Activated naive CD4-positive, alpha-beta T cell (primary cell): Measurements from ENCODE around the gene ASIC2.
"Not testable (repeated sequence)": the region's sequence is repeated elsewhere in the genome, so short reads cannot be mapped to it uniquely, and the experiment has no call there.

Experiments
- DNase-seq, 4 experiments: peaks; one replicate each; lab custom pipeline; 2025; lab: John Stamatoyannopoulos, UW

ASIC2 gene

DNA sequence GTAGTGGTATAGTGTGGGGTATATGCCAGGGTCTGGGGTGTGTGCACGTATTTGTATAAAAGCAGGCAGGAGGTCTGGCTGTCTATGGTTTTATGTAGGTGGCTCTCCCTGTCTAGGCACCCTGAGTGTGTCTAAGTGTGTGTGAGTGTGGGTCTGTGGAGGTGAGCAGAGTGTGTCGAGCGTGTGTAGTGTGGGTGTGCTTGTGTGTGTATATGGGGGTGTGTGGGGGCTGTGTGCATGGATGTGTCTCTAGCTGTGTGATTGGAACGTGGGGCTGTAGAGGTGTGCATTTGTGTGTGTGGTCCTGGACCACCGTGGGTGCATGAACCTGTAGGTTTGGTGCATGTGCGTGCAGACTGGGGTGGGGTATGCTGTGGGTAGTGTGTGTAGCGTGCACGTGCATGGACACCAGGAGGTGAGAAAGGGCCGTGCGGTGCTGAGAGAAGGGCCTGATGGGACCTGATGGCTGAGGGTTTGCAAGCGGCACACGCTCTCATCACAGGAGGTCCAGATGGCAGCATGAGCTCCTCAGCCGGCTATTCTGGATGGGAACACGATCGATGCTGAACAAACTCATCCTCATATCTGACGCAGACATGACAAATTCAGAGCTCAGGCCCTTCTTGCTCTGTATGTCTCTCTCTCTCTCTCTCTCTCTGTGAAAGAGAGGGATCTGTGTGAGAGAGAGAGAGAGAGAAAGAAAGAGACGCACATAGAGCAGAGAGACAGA, 273.8 kb downstream of the ASIC2 start:
- no peak for DNase-seq

DNA sequence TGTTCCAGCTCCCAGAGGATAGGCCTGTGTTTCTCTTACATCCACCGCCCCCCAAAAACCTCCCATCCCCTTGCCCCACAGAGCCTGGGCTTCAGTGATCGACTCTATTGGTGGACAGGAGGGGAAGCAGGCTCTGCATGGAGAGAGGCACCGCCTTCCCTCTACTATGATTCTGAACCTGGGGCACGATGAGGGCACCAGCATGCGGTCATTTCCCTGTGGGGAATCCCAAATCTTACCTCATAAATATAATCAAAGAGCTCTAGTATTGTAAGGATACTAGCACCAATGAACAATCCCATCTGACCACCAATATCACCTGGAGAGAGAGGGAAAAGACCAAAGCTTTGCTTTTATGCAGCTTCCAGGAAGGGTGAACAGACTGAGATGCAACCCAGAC, 275.7 kb downstream of the ASIC2 start:
- DNase-seq = no peak

DNA sequence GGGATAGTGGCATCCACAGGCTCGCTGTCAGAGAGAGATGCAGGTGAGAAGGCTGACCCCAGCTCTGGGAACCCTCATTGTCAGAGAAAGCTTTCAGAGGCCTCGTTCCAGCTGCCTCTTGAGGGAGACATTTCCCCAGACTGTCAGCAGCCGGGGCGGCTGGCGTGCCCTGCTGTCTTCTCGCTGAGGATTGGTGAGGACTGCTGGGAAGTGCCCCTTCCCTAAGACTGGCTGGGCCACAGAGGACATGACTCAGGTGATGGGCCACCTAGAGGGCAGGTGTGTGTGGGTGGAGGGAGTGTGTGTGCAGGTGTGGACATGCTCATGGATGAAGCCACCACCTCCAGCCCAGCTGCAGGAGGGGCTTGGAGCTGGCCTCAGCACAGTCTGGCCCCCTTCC, 276.2 kb downstream of the ASIC2 start:
- no peak for DNase-seq

DNA sequence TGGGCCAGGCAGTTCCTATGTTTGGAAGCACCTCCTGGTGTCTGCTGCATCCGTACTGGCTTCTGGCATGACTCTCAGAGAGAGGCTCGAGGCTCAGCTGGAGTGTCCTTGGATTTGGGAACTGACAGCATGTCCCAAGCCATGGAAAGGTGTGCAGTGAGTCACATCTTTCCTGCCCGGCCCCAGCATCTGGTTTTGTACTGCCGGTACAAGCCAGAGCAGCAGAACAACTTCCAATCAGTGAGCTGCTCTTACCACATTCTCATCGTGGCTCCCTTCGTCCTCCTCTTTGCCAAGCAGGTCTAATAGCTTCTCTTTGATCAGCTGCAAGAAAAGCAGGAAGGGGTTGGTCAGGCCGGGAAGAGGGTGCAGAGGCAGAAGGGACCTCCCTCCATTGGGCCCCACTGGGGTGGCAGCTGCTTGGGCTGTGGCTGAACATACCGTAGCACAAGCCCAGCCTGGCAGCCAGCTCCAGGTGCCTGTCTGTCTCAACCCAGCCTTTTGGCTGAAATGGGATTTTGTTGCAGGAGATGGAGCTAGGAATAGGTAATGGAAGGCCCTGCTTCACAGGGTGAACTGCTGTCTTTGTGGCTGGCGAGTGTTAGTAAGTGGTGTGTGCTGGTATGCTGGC, 277.3 kb downstream of the ASIC2 start:
- no peak for DNase-seq

DNA sequence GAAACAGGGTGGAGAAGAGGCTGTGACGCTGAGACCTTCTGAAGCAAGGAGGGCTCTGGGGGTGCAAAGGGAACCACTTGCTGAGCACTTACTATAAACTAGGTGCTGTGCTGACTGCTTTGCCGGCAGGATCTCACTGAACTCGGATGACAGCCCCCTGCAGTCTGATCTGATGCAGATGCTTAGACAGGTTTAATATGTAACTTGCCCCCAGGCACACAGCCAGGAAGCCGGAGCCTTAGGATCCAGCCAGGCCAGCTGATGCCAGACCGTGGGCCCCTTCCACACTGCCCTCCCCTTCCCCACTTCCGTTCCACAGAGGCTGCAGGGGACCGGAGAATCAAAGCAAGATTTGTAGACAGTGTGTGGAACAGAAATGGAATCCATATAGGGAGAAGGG, 278.3 kb downstream of the ASIC2 start:
- DNase-seq = no peak

DNA sequence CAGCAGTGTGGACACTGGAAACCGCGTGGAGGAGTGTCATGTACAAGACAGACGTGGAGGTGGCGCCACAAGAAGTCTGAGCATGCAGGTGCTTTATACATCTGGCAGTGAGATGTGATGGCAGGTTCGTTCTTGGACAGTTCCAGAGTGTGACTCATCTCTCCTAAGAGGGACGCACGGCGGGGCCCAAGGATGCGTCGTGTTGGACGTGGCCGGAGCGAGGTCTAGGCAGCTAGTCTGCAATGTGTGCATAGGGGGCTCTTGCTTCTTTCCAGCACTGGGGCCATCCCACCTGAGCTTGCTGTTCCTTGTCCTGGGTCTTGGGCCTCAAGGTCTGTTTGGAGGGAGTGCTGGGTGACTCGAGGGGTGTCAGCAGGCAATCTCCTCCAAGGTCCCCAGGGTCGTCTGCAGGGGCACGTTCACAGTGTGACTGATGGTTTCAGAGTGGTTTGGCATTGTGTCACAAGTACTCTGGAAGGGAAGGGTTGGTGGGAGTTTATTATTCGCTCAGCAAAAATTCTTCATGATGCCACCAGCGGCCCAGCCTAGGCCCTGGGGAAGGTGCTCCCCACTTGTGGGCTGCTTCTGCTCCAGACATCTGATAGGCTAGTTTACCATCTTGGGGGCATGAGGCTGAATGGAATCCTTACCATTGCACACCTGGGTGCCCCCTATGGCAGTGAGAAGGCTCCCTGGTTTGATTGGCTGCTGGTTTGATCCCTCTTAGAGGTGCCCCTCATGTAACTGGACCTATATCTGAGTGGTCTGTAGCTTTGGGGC, 279.3 kb downstream of the ASIC2 start:
- no peak for DNase-seq

DNA sequence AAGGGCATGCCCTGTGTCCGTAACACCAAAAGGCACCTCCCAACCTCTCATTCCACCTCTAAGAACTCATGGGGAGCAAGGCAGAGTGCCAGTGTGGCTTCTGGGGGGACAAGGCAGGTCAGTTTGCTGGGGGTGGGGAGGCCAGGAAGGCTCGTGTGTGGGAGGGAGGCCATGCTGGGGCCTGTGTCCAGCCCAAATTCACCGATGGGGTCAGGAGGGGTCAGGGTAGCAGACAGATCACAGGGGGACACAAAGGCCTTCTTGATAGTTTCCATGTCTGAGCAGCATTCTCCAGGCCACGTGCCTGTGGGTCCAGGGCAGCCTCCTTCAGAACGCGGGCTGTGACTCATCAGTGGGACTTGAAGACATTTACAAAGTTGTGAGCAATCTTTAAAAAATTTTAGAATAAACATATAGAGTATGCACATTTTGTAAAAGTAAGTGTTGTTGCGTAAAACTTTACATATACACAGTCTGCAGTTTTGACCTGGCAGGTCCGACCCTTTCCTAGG, 280.5 kb downstream of the ASIC2 start:
- DNase-seq = no peak

DNA sequence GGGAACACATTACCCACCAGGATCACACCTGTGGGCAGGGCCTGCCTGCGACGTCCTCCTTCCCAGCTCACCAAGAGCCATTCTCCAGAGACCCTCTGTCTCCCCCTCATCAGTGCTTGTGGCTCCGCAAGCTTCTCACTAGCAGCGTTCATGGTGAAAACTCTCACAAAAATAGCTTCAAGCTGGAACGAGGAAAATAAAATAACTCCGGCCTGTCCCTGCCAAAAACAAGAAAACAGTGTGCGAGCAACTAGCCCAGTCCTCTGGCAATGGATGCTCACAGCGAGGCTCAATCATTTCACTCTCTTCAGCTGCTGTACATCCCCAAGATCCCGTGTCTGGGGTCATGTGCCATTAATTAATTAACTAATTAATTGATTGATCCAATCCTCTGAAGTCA, 283.5 kb downstream of the ASIC2 start:
- no peak for DNase-seq

DNA sequence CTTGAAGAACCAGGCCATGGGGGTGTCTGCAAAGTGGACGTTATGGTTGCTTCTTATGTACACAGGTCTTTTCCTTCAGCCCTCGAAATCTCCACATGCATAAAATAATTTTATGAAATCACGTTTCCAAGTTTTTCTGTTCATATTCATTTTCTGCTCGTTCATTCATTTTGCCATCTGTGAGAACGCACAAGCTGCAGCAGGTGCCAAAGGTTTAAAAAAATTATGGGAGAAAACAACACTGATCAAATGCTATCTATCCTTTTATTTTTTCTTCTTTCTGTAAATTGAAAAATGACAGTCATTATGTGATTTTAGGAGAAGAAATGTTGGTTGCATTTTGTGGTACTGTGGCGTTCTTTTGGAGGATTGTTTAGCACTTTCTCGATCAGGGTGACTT, 285.9 kb downstream of the ASIC2 start:
- DNase-seq = no peak

DNA sequence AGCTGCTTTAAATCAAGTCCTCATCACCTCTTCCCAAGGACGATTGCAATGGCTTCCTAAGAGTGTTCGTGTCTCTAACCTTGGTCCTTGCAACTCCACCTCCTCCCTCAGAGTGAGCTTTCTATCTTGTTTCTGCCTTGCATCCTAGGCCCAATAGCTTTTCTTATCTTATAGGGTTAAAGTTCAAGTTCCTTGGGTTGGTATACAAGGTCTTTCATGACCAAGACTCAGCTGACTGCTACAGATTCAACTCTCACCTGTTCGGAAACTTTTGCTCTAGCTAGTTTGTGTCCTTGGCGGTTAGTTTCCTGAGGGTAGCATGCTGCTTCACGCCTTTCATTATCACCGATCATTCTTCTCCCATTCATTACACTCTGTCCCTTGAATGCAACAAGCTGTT, 290.8 kb downstream of the ASIC2 start:
- DNase-seq = no peak

DNA sequence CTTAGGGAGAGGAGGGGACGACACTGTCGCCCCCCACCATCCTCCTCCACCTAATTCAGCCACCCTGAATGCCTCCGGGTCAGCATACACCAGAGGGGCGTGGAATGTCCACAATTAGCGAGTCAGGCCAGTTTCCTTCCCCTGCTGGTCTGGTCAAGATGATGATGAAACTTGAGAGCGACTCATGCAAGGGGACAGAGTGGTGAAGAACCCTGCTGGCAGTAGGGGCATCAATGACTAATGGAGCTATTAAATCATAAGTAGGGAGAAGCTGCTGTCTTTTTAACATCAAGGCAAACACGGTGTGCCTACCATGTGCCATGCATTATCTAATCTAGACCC, 294.2 kb downstream of the ASIC2 start:
- no peak for DNase-seq

DNA sequence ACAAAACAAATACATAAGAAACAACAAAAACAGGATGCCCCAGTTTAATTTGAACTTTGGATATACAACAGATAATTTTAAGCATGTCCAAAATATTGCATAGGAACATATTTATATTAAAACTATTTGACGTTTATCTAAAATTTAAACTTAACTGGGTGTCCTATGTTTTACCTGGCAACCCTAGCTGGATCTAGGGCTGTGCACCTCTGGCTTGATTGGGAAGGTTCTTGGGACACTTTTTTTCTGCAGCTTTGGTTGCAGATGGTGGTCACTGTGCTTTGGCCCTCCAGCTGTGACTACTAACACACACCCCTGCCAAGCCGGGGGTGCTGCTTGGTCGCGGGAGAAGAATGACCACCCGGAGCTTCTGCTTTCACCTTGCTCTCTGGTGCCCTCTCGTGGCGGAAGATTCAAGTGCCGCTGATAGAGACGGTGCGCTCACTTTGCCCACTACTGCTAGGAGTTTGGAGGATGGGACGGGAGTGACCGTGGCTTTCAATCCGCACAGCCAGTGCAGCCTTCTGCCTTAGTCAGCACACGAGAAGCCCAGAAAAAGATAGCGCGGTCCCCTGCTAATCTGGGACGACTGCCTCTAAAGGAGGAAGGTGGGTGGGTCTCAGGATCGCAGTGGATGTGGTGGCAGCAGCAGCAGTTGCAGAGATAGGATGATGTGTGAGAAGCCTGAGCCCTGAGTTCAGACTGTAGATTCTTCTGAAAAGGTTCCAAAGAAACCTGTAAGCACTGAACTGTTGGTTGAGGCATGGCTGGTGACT, 294.8 kb downstream of the ASIC2 start:
- peak; percentile 39 to 63 (median 62) for DNase-seq

DNA sequence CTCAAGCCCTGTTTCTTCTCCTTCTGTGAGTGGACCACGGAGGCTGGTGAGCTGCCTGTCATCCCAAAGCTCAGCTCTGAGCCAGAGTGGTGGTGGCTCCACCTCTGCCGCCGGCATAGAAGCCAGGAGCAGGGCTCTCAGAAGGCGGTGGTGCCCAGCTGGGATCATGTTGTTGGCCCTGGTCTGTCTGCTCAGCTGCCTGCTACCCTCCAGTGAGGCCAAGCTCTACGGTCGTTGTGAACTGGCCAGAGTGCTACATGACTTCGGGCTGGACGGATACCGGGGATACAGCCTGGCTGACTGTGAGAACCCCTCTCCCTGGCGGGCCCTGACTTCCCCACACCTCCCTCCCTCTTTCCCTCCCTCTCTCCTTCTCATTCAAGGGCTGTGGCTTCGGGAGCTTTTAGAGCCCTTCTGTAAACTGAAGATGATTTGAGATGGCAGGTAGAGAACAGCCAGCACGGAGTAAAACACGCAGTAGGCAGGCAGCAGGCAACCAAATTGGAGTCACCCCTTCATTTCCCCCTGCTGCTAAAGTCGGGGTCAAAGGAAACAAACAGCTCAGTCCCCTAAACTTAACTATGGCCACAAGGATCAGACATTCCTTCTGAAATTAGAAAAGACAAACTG, 297.6 kb downstream of the ASIC2 start:
- DNase-seq = no peak

DNA sequence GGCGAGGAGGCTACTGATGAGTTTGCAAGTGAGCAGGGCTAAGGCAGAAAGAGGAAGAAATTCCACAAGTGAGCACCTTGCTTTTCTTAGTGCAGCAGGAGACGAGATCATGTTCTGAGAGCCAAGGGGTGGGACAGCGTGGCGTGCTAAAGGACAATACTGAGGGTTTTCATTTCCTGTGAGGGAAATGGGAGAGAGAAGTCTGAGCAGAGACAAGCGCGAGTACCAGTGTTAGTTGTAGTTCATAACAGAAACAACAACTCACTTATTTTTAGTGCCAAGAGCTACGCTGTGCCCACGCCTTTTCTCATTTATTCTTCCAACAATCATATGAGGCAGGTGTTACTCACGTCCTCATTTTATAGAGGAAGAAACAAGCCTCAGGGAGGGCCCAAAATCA, 299.1 kb downstream of the ASIC2 start:
- DNase-seq = no peak

DNA sequence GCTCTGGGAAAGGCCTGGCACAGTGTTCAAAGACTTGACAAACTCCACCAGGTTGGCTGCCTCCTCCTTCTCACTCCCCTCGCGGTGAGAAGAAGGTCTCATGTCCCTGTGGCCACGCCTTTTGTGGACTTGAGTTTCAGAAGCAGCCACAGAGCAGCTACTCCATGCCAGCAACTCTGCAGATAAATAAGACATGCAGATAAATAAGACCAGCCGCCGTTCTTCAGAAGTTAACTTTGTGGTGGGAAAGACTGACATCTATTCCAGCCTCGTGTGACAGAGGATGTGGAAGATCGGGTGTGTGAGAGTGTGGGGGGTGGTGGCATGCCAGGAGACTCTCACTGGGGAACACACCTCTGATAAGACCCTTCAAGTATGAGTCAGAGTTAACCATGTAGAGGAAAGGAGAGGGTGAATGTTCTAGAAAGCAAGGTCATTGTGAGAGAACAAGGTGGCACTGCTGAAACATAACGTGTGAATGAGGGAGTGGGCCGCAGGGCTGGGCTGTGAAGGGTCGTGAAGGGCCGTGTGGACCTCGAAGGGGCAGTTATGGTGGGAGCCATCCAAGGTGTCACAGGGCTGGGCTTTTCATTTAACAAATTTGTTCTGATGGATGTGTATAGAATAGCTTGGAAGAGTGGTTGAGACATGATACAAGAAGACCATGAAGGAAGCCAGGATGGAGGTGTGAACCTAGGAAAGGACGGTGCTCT, 300.6 kb downstream of the ASIC2 start:
- DNase-seq = no peak

DNA sequence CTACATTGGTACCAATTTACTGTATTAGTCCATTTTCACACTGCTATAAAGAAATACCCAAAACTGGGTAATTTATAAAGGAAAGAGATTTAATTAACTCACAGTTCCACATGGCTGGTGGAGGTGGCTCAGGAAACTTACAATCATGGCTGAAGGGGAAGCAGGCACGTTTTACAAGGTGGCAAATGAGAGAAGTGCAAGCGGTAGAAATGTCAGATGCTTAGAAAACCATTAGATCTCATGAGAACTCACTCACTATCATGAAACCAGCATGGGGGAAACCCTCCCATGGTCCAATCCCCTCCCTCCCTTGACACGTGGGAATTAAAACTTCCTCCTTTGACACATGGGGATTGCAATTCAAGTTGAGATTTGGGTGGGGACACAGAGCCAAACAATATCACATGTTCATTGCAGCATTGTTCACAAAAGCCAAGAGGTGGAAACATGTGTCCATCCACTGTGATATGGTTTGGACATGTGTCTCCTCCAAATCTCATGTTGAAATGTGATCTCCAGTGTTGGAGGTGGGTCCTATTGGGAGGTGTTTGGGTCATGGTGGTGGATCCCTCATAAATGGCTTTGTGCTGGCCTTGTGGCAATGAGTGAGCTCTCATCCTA, 304.5 kb downstream of the ASIC2 start:
- no peak for DNase-seq

DNA sequence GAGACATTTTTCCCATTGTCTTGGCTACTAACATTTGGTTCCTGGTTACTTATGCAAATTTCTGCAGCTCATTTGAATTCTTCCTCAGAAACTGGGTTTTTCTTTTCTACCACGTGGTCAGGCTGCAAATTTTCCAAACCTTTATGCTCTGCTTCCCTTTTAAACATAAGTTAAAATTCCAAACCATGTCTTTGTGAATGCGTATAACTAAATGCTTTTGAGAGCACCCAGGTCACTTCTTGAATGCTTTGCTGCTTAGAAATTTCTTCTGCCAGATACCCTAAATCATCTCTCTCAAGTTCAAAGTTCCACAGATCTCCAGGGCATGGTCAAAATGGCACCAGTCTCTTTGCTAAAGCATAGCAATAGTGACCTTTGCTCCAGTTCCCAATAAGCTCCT, 305.2 kb downstream of the ASIC2 start:
- not testable (repeated sequence) for DNase-seq

DNA sequence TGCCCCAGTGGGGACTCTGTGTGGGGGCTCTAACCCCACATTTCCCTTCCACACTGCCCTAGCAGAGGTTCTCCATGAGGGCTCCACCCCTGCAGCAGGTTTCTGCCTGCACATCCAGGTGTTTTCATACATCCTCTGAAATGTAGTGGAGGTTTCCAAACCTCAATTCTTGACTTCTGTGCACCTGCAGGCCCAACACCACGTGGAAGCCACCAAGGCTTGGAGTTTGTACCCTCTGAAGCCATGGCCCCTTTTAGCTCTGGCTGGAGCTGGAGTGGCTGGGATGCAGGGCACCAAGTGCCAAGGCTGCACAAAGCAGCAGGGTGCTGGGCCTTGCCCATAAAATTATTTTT, 305.7 kb downstream of the ASIC2 start:
- not testable (repeated sequence) for DNase-seq

DNA sequence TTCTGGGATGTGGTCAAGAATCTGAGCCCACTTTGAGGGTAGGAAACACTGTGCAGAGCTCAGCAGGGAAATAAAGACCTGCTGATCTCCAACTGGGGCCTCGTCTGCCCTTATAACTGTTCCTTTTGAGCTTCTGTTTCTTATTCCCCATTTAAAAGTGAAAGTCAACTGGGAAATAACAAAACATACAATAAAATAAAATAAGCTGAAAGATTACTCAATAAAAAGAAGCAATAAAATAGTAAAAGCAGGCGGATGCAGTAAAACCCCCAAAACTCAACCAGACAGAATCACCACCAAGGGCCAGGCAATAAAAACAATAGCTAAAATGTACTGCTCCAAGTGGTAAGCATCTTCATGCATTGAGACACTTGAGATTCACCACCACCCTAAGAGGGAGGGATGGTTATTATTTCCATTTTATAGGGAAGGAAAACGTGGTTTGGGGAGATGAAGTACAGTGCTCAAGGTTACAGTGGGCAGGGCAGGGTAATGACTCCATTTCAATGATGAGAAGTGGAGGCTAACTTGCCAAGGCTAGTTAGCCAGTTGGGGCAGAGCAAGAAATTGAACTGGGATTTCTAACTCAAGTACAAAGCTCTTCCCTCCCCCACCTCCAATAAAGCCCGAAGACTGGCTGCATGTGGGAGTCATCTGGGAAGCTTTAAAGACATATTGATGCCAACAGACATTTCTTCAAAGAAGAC, 307.9 kb downstream of the ASIC2 start:
- no peak for DNase-seq

DNA sequence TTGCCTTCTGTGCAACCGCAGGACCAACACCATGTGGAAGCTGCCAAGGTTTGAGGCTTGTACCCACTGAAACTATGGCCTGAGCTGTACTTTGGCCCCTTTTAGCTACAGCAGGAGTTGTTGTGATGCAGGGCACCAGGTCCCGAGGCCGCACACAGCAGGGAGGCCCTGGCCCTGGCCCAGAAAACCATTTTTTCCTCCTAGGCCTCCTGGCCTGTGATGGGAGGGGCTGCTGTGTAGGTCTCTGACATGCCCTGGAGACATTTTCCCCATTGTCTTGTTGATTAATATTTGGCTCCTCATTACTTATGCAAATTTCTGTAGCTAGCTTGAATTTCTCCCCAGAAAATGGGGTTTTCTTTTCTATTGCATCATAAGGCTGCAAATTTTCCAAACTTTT, 311.5 kb downstream of the ASIC2 start:
- DNase-seq = not testable (repeated sequence)
